ENCODE data around the gene TAP2.

The TAP2 gene

GRCh38 chr6:32790306-32790705 is 48.2 kb downstream of the TAP2 start:
- DNase-seq (ENCODE audit: low read depth): no peak

All from stimulated activated CD8-positive, alpha-beta memory T cell treated with anti-CD3 and anti-CD28 coated beads, Interleukin-7, amount 100 ng/mL, for 24 hours (primary cell).